Stimulated activated CD4-positive, alpha-beta T cell treated with anti-CD3 and anti-CD28 coated beads, Interleukin-2, amount 100 ng/mL, for 24 hours (primary cell): Measurements from ENCODE around the gene HTRA3.
"Not testable (repeated sequence)": the region's sequence is repeated elsewhere in the genome, so short reads cannot be mapped to it uniquely, and the experiment has no call there.

Source experiments
- DNase-seq, 2 donors: peaks; one replicate each; pipeline ENCODE4 v3.0.0-alpha.2; 2020

Gene HTRA3

DNA sequence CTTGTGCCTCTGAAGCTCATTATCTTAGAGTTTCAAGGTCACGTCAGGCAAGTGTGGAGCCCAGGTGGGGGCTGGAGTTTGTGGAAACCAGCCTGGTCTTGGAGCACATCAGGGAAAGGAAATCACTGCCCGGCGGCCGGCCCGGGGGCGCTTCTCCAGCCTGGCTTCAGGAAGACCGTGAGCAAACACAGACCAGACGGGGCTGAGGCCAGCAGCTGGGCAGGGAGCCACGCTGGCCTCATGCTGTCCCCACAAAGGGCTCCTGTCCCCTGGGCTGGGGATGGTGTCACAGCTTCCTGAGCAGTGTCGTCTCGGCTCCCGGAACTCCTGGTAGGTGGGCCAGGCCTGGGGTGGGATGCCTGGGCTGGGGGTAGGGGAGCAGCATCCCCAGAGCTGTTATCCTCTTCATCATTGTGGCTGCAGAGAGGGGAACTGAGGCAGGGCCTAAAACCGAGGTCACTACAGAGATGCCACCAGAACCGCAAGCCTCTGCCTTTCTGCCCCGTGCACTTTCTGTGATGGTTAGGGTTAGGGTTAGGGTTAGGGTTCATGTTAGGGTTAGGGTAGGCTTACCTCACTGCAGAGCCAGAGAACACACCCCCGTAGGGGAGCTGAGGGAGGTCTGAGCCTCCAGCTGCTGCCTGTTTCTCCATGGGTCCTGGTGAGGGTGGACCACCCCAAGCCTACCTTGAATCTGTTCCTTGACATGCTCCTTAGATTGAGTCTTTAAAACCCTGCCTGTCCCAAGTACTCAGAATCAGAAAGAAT is 77.5 kb downstream of the HTRA3 start:
- no peak for DNase-seq

DNA sequence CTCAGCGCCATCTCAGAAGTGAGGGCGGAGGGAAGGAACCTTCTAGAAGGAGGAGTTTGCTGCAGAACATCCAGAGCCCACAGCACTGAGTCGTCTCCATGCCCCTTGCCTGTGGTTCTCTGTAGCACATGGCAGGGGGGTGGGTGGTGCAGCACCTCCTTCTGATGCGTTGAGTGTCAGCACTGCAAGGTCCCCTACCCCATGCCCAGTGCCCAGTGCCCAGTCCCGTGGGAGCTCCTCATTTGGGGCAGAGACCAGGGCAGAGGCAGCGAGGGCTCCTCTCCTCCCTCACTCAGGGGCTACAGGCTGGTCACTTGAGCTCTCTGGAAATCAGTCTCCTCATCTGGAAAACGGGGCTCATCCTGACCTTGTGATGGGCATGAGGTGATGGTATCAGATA is 78.1 kb downstream of the HTRA3 start:
- DNase-seq = no peak

DNA sequence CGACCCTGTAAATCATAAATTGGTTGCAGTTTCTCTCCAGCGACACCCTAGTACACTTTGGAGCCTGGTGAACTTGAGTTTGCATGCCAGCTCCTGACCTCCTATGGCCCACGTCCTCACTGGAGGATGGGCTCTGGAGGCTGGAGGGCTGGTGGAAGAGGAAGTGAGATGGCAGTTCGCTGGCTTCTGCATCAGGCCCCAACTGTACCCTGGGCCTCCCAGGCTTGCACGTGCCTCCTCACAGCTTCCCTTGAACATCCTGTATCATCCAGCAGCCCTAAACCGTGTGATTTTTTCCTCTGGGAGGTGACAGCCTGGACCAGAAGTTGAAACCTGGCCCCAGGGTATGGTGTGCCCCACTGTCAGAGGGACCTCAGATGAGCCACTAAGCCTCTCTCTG is 78.5 kb downstream of the HTRA3 start:
- no peak for DNase-seq

DNA sequence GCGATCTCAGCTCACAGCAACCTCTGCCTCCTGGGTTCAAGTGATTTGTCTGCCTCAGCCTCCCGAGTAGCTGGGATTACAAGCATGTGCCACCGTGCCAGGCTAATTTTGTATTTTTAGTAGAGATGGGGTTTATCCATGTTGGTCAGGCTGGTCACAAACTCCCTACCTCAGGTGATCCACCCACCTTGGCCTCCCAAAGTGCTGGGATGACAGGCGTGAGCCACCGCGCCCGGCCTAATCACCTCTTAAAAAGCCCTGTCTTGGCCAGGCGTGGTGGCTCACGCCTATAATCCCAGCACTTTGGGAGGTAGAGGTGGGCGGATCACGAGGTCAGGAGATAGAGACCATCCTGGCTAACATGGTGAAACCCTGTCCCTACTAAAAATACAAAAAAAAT is 79.7 kb downstream of the HTRA3 start:
- DNase-seq = not testable (repeated sequence)

DNA sequence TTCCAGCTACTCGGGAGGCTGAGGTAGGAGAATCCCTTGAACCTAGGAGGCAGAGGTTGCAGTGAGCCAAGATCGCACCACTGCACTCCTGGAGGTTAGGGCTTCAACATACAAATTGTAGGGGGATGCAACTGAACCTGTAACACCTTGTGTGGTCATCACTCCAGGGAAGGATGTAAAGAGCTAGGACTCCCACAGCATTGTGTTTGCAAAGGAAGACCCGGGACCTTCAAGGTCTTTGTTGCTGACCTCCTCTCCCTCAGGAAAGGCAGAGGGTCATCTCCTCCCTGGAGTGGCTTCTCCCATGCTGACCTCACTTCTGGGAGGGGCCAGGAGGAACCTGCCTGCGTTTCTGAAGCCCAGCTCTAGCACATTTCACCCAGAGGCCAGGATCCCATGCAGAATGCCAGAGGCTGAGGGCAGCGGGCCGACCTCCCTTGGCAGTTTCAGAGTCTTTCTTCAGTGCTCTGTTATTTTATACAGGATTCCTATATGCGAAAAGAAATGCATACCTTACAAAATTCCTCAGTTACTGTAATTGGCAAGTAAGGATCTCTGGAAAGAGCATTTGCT is 80.2 kb downstream of the HTRA3 start:
- no peak for DNase-seq

DNA sequence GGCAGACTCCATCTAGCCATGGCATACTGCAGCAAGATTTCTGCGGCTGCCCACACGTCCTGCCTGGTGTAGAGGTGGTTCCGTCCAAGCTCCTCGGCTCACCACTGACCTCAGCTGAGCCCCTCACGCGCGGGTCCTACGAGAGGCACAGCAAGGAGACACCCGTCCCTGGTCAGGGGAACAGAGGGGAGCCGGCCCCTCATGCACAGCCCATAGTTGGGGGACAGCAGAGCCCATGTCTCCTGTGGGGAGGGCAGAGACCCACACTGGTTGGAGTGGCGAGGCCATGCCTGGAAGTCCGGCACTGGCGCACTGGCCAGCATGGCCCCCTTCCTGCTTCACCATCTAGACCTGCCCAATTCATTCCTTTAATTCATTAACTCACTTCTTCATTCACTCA is 80.8 kb downstream of the HTRA3 start:
- DNase-seq = no peak

DNA sequence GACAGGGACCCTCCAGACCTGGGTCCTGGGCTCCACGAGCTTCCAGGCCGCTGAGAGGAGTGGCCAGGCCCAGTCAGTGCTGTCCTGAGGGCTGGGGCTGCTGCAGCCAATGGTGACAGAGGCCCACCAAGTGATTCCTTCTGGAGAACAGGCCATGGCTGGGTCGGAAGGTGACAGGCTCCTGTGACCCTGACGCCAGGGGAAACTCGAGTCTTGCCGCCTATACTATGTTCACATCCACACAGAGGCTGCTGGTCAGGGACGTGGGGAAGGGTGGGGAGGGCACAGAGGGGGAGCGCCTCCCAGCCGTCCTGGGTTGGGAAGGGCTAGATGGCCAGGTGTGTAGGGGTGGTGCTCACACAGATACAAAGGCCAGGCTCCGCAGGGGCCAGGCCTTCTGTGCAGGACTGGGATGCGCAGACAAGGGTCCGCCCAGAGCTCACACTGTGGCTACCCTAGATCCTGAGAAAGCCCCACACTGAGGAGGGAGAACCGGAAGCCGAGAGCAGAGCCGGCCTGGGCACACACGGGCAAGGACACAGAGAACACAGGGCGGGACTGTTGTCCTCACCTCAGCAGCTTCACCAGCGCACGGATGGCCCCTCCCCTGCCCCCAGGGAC is 81.4 kb downstream of the HTRA3 start:
- DNase-seq = no peak

DNA sequence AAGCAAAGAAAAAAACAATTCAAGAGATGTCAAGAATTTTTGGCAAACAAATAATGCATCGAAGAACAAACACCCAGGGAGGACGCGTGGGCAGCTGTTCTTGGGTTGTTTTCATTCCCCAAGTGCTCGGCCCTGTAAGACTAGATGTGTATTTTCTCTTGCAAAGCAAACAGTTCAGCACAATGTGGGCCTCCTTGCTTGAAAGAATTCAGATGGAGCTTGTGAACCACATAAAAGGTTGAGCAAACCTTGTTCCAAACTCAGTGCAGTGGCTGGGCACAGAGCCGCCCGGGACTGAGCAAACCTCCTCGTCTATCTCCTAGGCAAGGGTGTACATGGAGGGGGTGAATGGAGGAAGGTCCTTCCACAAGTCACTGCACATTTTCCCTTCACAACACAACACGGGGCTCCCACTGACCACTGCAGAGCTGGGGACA is 82.4 kb downstream of the HTRA3 start:
- no peak for DNase-seq

DNA sequence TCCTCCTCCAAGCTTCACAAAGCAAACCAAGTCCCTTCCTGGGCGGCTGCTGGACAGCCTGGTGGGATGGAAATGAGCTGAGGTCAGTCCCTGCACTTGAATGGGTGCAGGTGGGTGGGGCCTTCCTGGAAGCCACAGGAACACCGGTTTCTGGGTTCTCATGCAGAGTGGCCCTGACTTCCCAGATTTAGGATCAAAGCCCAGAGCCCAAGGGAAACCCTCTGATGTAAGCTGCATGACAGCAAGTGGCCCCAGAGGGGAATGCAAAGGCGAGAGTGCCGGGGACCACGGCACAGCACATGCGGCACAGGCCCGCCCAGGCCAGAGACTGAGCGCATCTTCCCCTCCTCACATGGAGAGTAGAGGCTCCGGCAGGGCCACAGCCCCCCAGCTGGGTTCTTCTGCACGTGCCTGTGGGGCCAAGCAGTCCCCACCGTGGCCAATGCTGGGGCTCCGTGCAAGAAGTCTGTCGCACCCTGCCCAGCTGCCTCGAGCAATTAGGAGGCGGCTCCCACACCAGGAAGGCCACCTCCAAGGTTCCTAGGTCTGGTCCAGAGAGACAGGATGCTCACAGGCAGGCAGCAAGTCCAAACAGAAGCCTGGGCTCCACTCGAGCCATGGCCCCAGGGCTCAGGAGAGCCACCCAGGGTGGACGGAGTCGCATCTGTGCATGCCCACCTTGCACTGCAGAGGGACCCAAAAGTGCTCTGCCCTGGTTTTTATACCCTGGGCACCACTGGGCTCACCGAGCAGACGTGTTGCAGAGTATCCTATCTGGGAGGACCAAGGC is 83.0 kb downstream of the HTRA3 start:
- DNase-seq = no peak

DNA sequence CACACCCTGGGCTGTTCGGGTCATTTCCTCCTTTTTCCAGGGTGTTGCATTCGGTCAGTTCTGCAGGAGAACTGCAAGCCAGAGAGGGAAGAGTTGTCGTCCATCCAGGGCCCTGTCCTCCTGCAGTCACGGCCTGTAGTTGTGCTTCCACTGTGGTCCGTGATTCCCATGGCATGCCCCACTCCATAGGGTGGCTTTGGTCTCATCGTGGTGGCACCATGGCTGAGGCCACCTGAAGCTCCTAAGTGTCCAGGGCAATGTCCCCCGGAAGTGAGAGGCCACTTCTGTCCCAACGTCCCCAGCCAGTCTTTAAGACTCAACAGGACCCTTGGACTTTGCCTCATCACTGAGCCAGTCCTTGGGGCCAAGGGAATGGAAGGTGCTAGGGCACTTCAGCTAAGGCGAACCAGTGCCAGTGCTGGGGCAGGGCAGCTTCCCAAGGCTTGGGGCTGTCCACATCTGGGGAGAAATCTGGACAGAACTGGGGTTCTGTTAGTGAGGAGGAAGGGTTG is 83.7 kb downstream of the HTRA3 start:
- no peak for DNase-seq

DNA sequence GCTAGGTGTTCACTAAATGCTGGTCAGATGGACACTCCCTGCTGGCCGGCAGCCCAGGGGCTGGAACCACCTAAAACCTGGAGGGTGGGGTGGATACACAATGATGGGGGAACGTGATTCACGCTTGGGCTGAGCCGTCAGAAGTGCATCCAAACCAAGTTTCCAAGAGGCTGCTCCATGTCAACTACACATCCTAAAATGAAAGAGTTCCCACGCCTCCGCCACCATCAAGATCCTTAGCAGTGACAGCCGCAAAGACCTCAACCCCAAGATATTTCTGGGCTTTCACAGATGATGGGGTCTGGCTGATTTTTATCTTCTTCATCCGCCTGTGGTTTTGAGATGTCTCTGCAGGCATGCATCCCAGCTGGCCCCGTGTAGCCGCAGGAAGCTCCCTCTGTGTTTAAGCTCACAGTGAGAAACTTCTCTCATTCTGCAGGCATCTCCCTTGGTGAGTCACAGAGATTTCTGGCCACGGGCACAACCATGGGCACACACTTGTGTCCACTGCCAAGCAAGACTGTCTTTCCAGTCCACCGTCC is 84.4 kb downstream of the HTRA3 start:
- no peak for DNase-seq

DNA sequence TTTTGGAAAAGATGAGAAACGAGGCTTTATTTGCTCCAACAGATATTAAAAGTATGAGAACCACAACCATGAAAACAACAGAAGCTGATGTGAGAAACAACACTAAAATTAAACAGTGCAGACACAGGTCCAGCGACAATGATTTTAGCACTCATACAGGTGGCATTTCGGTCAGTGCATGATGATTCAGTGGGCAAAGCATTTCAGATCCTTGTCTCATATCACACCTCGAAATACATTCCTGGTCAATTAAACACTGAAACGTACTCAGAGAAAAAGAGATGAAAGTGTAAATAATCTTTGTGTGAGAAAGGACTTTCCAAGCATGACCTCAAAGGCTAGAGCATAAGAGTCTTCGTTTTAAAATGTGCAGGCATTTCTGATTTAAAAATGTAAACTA is 85.8 kb downstream of the HTRA3 start:
- DNase-seq = no peak

DNA sequence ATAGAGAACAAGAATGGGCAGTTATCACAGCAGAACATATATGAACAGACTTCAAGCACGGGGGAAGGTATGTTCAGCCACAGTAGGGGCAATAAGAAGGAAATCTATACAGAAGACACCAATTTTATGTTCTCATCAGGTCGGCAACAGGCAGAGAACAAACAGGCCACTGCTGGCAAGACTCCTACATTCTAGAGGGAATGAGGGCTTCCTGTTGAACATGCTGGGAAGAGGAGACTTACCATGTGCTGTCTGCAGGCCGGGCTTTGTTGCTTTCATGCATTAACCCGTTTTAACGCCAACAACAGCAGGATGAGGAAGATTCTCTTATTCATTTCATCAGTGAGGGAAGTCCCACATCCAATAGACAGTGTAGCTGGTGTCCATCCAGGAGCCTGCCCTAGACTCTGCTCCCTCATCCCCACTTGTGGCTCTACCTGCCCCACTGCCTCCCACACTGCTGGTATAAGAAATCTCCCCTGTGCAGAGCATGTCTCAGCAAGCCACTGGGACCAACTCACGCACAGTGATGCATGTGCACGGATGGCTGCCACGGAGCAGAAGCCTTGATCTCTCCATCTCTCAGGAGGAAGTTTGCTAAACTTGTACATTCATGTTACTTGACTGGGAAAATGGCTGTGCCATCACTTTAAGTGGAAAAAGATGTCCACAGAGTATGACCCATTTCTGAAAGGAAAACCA is 86.5 kb downstream of the HTRA3 start:
- no peak for DNase-seq
